Measurements from ENCODE around the gene UMAD1.
A peak's percentile ranks its signal among the peaks of the same experiment; 100 is the strongest.

Gene UMAD1

DNA sequence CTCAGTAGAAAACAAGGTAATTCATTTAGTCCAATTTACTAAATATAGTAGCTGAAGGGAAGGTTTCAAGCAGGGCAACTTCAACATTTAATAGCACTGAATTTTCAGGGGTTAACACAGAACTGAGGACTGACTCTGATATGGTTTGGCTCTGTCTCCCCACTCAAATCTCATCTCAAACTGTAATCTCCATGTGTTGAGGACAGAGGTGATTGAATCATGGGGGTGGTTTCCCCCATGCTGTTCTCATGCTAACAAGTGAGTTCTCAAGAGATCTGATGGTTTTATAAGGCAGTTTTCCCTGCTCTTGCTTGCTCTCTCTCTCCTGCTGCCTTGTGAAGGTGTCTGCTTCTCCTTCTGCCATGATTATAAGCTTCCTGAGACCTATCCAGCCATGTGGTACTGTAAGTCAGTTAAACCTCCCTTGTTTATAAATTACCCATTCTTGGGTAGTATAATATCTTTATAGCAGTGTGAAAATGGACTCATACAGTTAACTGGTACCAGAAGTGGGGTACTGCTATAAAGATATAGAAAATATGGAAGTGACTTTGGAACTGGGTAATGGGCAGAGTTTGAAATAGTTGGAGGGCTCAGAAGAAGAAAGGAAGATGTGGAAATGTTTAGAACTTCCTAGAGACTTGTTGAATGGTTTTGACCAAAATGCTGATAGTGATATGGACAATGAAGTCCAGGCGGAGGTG lies 9.8 kb upstream of the UMAD1 start:
- no peak for TF ChIP-seq GATA2 (IDR thresholded peaks at IDR 0.05; ENCODE audit: low read depth, low read length)
- TF ChIP-seq GATA3 (IDR thresholded peaks at IDR 0.05; ENCODE audit: low read depth, low read length) = no peak

DNA sequence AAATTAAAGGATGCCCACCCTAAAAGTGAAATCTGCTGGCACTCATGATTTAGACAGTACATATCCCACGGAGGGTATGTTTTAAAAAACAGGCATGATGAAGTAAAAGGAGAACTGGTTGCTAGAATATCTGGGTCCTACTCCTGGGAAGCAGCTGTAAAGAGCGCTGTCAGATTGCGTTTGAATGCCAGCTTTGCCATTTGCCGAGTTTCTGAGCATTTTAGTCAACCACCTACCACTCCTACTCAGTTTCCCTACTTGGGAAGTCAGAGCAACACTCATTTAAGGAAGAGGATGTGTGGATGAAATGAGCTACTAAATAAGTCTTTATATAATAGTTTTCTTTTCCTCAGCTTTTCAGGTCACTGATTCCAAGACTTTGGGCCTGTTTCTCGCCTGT lies 1.1 kb upstream of the UMAD1 start:
- no peak for TF ChIP-seq GATA3 (IDR thresholded peaks at IDR 0.05; ENCODE audit: low read depth, low read length)
- no peak for TF ChIP-seq GATA2 (IDR thresholded peaks at IDR 0.05; ENCODE audit: low read depth, low read length)

DNA sequence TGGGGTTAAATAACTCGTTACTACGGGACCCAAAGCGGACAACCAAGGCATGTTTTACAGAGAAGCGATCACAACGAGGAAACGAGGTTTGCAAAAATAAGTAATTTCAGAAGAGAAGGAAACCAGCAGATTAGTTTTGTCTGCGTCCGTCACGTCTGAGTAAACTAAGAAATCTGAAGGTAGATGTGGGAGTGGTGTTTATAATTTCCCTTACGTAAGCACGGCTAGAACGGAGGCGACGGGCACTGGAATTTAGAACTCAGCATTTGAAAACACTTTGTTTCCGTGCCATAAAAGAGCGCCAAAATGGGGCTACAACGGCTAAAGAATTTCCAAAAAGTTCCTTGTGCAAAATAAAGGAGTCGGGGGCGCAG lies 718 bp upstream of the UMAD1 start:
- TF ChIP-seq GATA3 (IDR thresholded peaks at IDR 0.05; ENCODE audit: low read depth, low read length) (no peak), GATA2 (IDR thresholded peaks at IDR 0.05; ENCODE audit: low read depth, low read length) (no peak)

DNA sequence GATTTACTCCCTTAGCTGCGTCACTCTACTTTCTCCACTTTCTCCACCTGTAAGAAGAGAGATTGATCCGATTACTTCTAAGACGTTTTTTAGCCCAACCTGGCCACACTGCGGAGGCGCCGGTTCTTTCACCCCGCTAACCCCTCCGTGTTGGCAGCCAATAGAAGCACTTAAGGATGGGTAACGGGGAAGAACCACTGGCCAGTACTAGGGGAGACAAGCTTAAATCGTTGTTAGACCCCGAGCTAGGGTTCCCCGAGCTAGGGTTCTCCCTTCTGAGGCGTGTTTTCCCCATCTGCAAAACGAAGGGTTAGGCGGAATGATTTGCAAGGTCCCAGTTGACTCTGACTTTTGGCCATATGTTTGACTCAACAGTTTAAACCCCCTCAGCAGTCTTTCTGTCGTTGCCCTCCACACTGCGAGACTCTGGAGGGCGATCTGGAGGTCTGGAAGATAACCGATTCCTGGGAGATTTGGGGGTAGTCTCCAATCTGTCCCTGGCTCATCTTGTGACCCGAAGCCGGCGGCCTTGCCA lies 644 bp downstream of the UMAD1 start:
- TF ChIP-seq GATA2 (IDR thresholded peaks at IDR 0.05; ENCODE audit: low read depth, low read length) (no peak), GATA3 (IDR thresholded peaks at IDR 0.05; ENCODE audit: low read depth, low read length) (no peak)

DNA sequence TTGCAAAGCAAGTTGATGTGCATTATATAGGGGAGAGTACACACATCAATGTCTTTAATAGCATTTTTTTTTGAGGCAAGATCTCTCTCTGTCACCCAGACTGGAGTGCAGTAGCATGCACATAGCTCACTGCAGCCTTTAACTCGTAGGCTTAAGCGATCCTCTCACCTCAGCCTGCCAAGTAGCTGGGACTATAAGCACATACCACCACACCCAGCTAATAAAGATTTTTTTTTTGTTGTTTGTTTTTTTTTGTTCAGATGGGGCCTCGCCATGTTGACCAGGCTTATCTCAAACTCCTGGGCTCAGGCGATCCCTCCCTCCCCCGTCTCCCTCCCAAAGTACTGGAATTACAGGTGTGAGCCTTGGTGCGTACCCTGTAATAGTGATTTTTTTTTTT lies 1.5 kb downstream of the UMAD1 start:
- TF ChIP-seq GATA2 (IDR thresholded peaks at IDR 0.05; ENCODE audit: low read depth, low read length) (no peak), GATA3 (IDR thresholded peaks at IDR 0.05; ENCODE audit: low read depth, low read length) (no peak)

DNA sequence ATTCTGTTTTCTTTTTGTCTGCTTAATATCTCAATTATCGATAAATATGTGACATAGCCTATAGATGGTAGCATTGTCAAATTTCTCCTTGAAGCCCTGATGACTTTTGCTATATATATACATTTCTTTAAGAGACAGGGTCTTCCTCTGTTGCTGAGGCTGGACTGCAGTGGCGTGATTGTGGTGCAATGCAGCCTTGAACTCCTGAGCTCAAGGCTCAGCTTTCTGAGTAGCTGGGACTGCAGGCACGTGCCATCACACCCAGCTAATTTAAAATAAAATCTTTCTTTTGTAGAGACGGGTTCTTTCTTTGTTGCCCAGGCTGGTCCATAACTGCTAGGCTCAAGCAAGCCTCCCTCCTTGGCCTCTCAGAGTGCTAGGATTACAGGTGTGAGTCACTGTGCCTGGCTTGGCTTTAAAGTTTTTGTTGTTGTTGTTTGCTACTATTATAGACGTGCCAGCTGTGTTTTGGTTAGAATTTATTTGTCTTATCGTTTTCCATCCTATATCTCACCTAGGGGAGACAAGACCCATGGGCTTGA lies 7.0 kb downstream of the UMAD1 start:
- TF ChIP-seq GATA3 (IDR thresholded peaks at IDR 0.05; ENCODE audit: low read depth, low read length) (no peak), GATA2 (IDR thresholded peaks at IDR 0.05; ENCODE audit: low read depth, low read length) (no peak)

DNA sequence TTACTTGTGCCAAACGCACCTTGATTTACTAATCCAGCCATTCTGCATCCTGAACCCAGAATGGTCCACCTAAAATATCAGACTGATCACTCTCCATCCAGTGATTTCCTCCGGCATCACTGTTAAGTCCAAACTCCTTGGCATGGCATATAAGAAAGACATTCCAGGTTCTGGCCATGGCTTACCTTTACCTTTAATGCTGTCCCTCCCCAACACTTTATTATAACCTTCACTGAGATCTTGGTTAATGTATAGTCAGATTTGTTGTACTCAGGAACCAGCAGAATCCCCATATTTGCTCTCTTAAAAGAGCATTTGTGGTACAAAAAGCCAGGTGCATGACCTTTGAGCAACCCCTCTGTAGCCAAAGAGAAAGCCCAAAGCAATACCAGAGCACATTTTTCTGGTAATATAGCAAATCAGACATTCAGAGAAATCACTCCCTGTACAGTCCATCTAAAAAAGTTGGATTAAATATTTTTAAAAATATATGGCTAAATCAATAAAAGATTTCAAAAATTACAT lies 10.2 kb downstream of the UMAD1 start:
- no peak for TF ChIP-seq GATA3 (IDR thresholded peaks at IDR 0.05; ENCODE audit: low read depth, low read length)
- no peak for TF ChIP-seq GATA2 (IDR thresholded peaks at IDR 0.05; ENCODE audit: low read depth, low read length)

DNA sequence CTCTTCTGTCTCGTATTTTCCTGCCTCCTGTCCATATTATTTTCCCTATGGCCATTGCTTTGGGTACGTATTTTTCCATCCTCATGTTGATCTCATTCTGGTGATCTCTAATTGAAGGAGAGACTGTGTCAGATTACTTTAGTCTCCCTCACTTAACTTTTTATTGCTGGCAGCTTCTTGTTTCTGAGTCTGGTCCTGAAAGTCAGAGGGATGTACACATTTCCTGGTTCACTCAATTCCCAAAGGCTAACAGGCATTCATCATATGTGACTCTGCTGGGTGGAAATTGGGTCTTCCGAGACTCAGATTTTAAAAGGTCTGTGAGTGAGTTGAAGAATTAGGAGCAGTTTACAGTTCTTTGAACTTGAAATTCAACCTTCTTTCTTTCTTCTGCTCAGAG lies 10.9 kb downstream of the UMAD1 start:
- TF ChIP-seq GATA2 (IDR thresholded peaks at IDR 0.05; ENCODE audit: low read depth, low read length) (no peak), GATA3 (IDR thresholded peaks at IDR 0.05; ENCODE audit: low read depth, low read length) (no peak)

DNA sequence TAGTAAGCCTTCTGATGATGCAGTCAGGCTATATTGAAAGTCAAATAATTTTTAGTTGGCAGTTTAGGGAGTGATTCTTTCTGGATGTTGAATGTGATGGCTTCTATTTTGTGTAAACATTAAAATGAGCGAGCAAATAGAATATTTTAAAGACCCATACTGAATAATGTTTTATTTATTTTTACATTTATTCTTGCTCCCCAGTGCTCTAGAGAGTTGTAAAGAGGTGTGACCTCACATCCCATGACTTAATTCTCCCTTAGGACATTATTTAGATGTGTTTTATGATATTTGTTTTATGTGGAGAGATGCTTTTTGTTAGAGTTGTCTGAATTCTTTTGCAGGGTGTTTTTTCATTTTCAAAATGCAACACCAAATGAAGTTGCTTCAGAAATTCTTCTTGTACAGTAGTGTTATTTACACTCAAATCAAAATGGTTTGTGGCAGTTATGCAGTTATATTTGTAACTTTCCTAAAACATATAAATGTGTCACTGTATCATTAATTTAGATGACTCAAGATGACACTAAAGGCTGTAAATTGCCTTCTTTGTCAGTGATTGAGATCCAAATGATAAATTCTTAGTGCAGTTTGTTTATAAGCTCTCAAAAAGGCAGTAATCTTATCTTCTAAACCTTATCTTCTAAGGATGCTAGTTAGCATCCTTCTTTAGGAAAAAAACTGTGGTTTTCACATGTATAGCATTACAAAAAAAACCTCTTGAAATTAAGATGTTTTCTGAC lies 12.4 kb downstream of the UMAD1 start:
- no peak for TF ChIP-seq GATA3 (IDR thresholded peaks at IDR 0.05; ENCODE audit: low read depth, low read length)
- TF ChIP-seq GATA2 (IDR thresholded peaks at IDR 0.05; ENCODE audit: low read depth, low read length) = no peak

DNA sequence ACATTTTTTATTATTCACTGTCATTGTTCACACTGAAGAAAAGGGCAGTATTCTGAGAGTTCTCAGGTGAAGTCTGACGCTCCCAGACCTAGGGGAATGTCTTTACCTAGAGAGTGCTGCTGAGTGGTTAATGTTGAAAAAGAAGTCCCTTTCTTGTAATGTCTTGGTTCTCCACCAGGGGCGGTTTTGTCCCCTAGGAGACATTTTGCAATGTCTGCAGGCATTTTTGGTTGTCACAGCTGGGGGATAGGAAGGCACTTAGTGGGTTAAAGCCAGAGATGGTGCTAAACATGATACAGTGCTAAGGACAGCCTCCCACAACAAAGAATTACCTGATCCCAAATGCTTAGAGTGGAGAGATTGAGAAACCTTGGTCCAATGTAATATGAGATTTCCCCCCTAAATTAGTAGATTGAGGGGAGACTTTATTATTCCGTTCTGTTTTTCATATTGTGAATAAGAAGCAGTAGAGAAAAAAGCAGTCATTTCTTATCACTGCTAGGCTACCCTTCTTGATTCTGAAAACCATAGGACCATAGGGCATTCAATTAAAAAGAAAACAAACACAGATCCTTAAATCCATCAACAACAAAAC lies 13.1 kb downstream of the UMAD1 start:
- no peak for TF ChIP-seq GATA3 (IDR thresholded peaks at IDR 0.05; ENCODE audit: low read depth, low read length)
- TF ChIP-seq GATA2 (IDR thresholded peaks at IDR 0.05; ENCODE audit: low read depth, low read length) = no peak

DNA sequence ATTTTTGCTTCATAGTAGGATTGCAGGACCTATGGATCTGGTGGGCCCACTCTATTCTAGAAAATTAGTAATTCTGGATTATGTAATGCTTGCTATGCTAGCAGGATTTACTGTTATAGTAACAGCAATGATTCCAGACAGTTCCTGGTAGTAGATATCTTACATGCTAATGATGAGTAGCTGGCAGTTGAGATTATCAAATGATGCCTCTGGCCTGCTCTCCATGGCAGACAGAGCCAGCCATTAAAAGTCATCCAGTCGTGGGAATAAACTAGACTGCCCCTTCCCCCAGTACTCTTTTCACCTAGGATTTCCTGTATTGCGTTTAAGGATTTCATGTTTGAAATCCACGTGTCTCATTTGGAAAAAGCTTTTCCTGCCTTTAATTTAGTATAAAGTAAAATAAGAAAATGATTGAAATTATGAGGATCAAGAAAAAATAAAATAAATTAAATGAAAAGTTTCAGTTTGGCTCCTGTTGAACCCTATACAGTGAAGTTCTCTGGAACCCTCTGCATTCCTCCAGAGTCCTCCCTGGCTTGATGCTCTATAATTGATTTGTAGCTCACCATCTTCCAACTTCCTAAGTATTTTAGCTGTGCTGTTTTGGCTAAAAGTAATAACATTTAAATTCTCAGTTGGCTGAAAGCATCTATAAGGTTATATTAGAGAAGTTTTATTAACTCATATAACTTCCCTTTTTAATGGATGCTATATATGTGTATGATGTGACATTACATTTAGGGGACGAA lies 14.6 kb downstream of the UMAD1 start:
- TF ChIP-seq GATA2 (IDR thresholded peaks at IDR 0.05; ENCODE audit: low read depth, low read length) (peak; percentile 56), GATA3 (IDR thresholded peaks at IDR 0.05; ENCODE audit: low read depth, low read length) (no peak)

DNA sequence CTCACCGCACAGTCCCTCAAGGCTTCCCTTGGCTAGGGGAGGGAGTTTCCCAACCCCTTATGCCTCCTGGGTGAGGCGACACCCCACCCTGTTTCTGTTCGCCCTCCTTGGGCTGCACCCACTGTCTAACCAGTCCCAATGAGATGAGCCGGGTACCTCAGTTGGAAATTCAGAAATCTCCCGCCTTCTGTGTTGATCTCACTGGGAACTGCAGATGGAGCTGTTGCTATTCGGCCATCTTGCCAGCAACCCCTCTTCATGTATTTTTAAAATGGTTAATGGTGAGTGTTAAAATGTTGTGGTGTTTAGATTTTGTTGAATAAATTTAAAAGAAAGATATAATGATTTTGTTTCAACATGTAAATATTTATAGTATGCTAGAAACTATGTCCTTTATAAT lies 22.0 kb downstream of the UMAD1 start:
- TF ChIP-seq GATA3 (IDR thresholded peaks at IDR 0.05; ENCODE audit: low read depth, low read length) (no peak), GATA2 (IDR thresholded peaks at IDR 0.05; ENCODE audit: low read depth, low read length) (no peak)

DNA sequence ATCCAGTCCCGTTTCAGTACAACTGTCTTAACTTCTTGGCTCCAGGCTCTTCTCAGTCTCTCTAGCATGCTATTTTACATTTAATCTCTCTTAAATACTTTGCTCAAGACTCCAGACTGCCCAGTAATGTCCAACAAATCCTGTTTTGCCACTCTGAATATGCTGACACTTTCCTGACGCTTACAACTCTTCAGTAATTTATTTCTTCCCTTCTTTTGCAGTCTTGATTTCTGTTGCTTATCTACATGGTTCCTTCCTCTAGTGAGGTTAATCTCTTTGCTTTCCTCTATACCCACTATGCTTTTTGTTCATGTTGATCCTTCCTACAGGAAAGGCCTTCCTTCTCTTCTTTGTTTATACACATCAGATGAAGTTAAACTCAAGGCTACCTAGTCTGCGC lies 23.7 kb downstream of the UMAD1 start:
- TF ChIP-seq GATA3 (IDR thresholded peaks at IDR 0.05; ENCODE audit: low read depth, low read length) (no peak), GATA2 (IDR thresholded peaks at IDR 0.05; ENCODE audit: low read depth, low read length) (no peak)

DNA sequence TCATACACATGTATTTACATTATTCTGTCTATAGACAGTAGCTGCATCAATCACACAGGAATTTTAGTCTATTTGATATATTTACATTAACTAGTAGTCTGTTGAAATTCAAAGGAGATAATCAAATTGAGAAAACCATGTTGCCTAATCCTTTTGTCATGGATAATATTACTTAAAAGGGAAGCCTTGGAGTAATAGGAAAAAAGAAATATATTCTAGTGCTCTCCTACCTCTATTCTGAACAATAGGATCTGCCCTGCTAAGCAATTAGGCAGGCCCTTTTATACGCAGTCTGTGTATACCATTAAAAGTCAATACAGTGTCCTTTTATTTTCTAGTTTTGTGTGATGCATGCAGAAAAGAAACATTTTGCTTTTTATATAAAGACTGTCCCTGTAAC lies 24.5 kb downstream of the UMAD1 start:
- TF ChIP-seq GATA3 (IDR thresholded peaks at IDR 0.05; ENCODE audit: low read depth, low read length) (no peak), GATA2 (IDR thresholded peaks at IDR 0.05; ENCODE audit: low read depth, low read length) (no peak)

All from SH-SY5Y (cell line).